Smooth muscle cell (in vitro differentiated cells): ENCODE measurements around the gene SAMSN1. TPM values are rescaled to one million over a fixed set of nuclear protein-coding genes. Genes with fewer than 3 reads are reported as not detected.

ENCODE experiments used
- DNase-seq: peaks from one replicate; lab custom pipeline; 2025; ENCODE audit not compliant: unreplicated experiment; lab: John Stamatoyannopoulos, UW
- H2AFZ ChIP-seq: fragments of 200-600 bp; sonication (generic); 2 replicates; pipeline ENCODE4 v1.6.0; 2016; ENCODE audit warnings: antibody characterized with exemption, low read depth, mild to moderate bottlenecking
- H3F3A ChIP-seq: fragments of 200-600 bp; sonication (generic); 2 replicates; pipeline ENCODE4 v1.6.0; 2017; ENCODE audit warnings: antibody characterized with exemption, low read depth
- H3K27ac ChIP-seq: fragments of 200-600 bp; sonication (generic); 2 replicates; pipeline ENCODE4 v1.5.1; 2016; ENCODE audit warnings: low read depth, mild to moderate bottlenecking
- H3K27me3 ChIP-seq: fragments of 200-600 bp; sonication (generic); 2 replicates; pipeline ENCODE4 v1.6.1; 2016; ENCODE audit warnings: low read depth, mild to moderate bottlenecking
- H3K36me3 ChIP-seq: fragments of 200-600 bp; sonication (generic); 2 replicates; pipeline ENCODE4 v1.5.1; 2016; ENCODE audit warnings: low read depth
- H3K4me1 ChIP-seq: fragments of 200-600 bp; sonication (generic); 2 replicates; pipeline ENCODE4 v1.5.1; 2016; ENCODE audit warnings: low read depth
- H3K4me2 ChIP-seq: fragments of 200-600 bp; sonication (generic); 2 replicates; pipeline ENCODE4 v1.6.0; 2016; ENCODE audit warnings: mild to moderate bottlenecking
- H3K4me3 ChIP-seq: fragments of 200-600 bp; sonication (generic); 2 replicates; pipeline ENCODE4 v1.5.1; 2016; ENCODE audit warnings: mild to moderate bottlenecking
- H3K79me2 ChIP-seq: fragments of 200-600 bp; sonication (generic); 2 replicates; pipeline ENCODE4 v1.6.0; 2016; ENCODE audit warnings: low read depth, mild to moderate bottlenecking
- H3K9ac ChIP-seq: fragments of 200-600 bp; sonication (generic); 2 replicates; pipeline ENCODE4 v1.6.0; 2016; ENCODE audit warnings: low read depth
- H3K9me3 ChIP-seq: fragments of 200-600 bp; sonication (generic); replicated peaks from 2 replicates; pipeline ENCODE4 v1.5.1; 2016; ENCODE audit warnings: low read depth
- H4K20me1 ChIP-seq: fragments of 200-600 bp; sonication (generic); 2 replicates; pipeline ENCODE4 v1.6.0; 2016; ENCODE audit warnings: low read depth
- CTCF ChIP-seq: fragments of 200-600 bp; sonication (generic); IDR thresholded peaks from 2 replicates; pipeline ENCODE4 v1.5.1; 2017; ENCODE audit warnings: borderline replicate concordance, mild to moderate bottlenecking, antibody characterized with exemption; ENCODE audit not compliant: insufficient read depth, poor library complexity, severe bottlenecking
- WGBS: methylation state at CpG from one replicate; pipeline ENCODE4 v1.1.7; 2016; ENCODE audit warnings: low lambda C conversion rate; 5-methylcytosine and 5-hydroxymethylcytosine counted together
- polyA plus RNA-seq: library from polyadenylated mRNA; unstranded; fragments of >200 nt; fragmentation: Nextera tagmentation; extraction: Ambion mirVana; gene quantifications from 2 replicates; pipeline ENCODE4 v1.2.1, GENCODE V29; 2016
- total RNA-seq: library from RNA; depleted of rRNA; stranded (reverse); fragments of >200 nt; gene quantifications from 2 replicates; pipeline ENCODE4 v1.2.3, GENCODE V29; 2014

Gene SAMSN1
- total and polyA plus RNA-seq, 2 experiments from 2014 or later: 0.13 TPM; not detected in 1

GRCh38 chr21:14535702-14536101 is 10.4 kb downstream of the SAMSN1 start:
- Histone ChIP-seq H2AFZ (no peak overlapping the region), H3K9ac (no peak overlapping the region), H3K4me3 (no peak overlapping the region), H3K9me3 (no peaks in the 10 kb centered on the region), H3K36me3 (no peaks in the 10 kb centered on the region), H3K4me2 (no peak overlapping the region), H3K27me3 (no peaks in the 10 kb centered on the region), H3K4me1 (no peaks in the 10 kb centered on the region), H3K79me2 (no peaks in the 10 kb centered on the region), H3F3A (no peaks in the 10 kb centered on the region), H3K27ac (no peak overlapping the region), H4K20me1 (no peaks in the 10 kb centered on the region)
- DNase-seq: no peak
- TF ChIP-seq CTCF: no peak

- Histone ChIP-seq H3F3A (no peaks in the 10 kb centered on the region), H3K27me3 (no peaks in the 10 kb centered on the region), H3K36me3 (no peaks in the 10 kb centered on the region), H3K27ac (peak overlapping the region; percentile 67), H3K9ac (no peak overlapping the region), H3K79me2 (no peaks in the 10 kb centered on the region), H3K9me3 (no peaks in the 10 kb centered on the region), H3K4me2 (no peak overlapping the region), H3K4me1 (no peaks in the 10 kb centered on the region), H3K4me3 (no peak overlapping the region), H4K20me1 (no peaks in the 10 kb centered on the region), H2AFZ (no peak overlapping the region)
- 86% methylated on average over 6 of the region's 6 CpGs for WGBS
- DNase-seq: no peak
- TF ChIP-seq CTCF: no peak
Measured at GRCh38 chr21:14533499-14534428, 12.4 kb downstream of the SAMSN1 start.

- Histone ChIP-seq H3K9ac (no peak overlapping the region), H3K4me1 (no peaks in the 10 kb centered on the region), H4K20me1 (no peaks in the 10 kb centered on the region), H3K27me3 (no peaks in the 10 kb centered on the region), H3K9me3 (no peaks in the 10 kb centered on the region), H3K4me3 (no peak overlapping the region), H2AFZ (no peak overlapping the region), H3K4me2 (no peak overlapping the region), H3K27ac (no peak overlapping the region), H3F3A (no peaks in the 10 kb centered on the region), H3K36me3 (no peaks in the 10 kb centered on the region), H3K79me2 (no peaks in the 10 kb centered on the region)
- 67% methylated on average over 3 of the region's 3 CpGs for WGBS
- no peak for DNase-seq
- no peak for TF ChIP-seq CTCF
Measured at GRCh38 chr21:14531757-14532316, 14.3 kb downstream of the SAMSN1 start.
